Neural progenitor cell (in vitro differentiated cells): ENCODE measurements around the gene FFAR3. TPM values are rescaled to one million over a fixed set of nuclear protein-coding genes. Genes with fewer than 3 reads are reported as not detected.

Source experiments
- DNase-seq: peaks from one replicate; pipeline ENCODE4 v3.0.0-alpha.2; 2016; ENCODE audit warnings: low spot score
- H2AFZ ChIP-seq: fragments of 200-600 bp; sonication (generic); replicated peaks from 2 replicates; pipeline ENCODE4 v1.6.1; 2016; ENCODE audit warnings: antibody characterized with exemption
- H3F3A ChIP-seq: fragments of 200-600 bp; sonication (generic); 2 replicates; pipeline ENCODE4 v1.6.1; 2016; ENCODE audit warnings: antibody characterized with exemption, low read depth
- H3K27ac ChIP-seq: fragments of 200-600 bp; sonication (generic); 2 replicates; pipeline ENCODE4 v1.5.1; 2016; ENCODE audit warnings: mild to moderate bottlenecking
- H3K27me3 ChIP-seq: fragments of 200-600 bp; sonication (generic); 2 replicates; pipeline ENCODE4 v1.6.1; 2016; ENCODE audit warnings: mild to moderate bottlenecking, moderate library complexity
- H3K36me3 ChIP-seq: fragments of 200-600 bp; sonication (generic); 2 replicates; pipeline ENCODE4 v1.5.1; 2016
- H3K4me1 ChIP-seq: fragments of 200-600 bp; sonication (generic); 2 replicates; pipeline ENCODE4 v1.6.1; 2016; ENCODE audit warnings: mixed run types
- H3K4me2 ChIP-seq: fragments of 200-600 bp; sonication (generic); 2 replicates; pipeline ENCODE4 v1.6.1; 2016
- H3K4me3 ChIP-seq: fragments of 200-600 bp; sonication (generic); 2 replicates; pipeline ENCODE4 v1.5.1; 2016
- H3K79me2 ChIP-seq: fragments of 200-600 bp; sonication (generic); 2 replicates; pipeline ENCODE4 v1.6.1; 2016; ENCODE audit warnings: low read depth
- H3K9ac ChIP-seq: fragments of 200-600 bp; sonication (generic); 2 replicates; pipeline ENCODE4 v1.6.1; 2016
- H3K9me3 ChIP-seq: fragments of 200-600 bp; sonication (generic); 2 replicates; pipeline ENCODE4 v1.5.1; 2016; ENCODE audit warnings: low read depth
- H4K20me1 ChIP-seq: fragments of 200-600 bp; sonication (generic); 2 replicates; pipeline ENCODE4 v1.6.1; 2016; ENCODE audit warnings: low read depth
- H3K27ac Mint-ChIP-seq: 3 replicates; pipeline ENCODE4 v1.8.0; 2021; ENCODE audit warnings: mixed read lengths
- H3K27me3 Mint-ChIP-seq: 2 replicates; pipeline ENCODE4 v1.8.0; 2022; ENCODE audit warnings: low read depth, mild to moderate bottlenecking, inconsistent platforms, moderate library complexity, mixed read lengths; ENCODE audit not compliant: insufficient read depth
- H3K36me3 Mint-ChIP-seq: 3 replicates; pipeline ENCODE4 v1.8.0; 2021; ENCODE audit warnings: mixed read lengths
- H3K4me1 Mint-ChIP-seq: 3 replicates; pipeline ENCODE4 v1.8.0; 2021; ENCODE audit warnings: mixed read lengths
- H3K4me3 Mint-ChIP-seq: 3 replicates; pipeline ENCODE4 v1.8.0; 2021; ENCODE audit warnings: mild to moderate bottlenecking, moderate library complexity, mixed read lengths
- H3K9me3 Mint-ChIP-seq: 3 replicates; pipeline ENCODE4 v1.8.0; 2020; ENCODE audit warnings: mixed read lengths
- CTCF ChIP-seq: fragments of 200-600 bp; sonication (generic); IDR thresholded peaks from 2 replicates; pipeline ENCODE4 v1.5.1; 2017; ENCODE audit warnings: antibody characterized with exemption, mild to moderate bottlenecking
- EZH2 ChIP-seq: fragments of 200-600 bp; sonication (generic); IDR thresholded peaks from 2 replicates; pipeline ENCODE4 v1.6.1; 2017; ENCODE audit warnings: antibody characterized with exemption, mild to moderate bottlenecking, moderate library complexity
- EZH2phosphoT487 ChIP-seq: fragments of 200-600 bp; sonication (generic); IDR thresholded peaks from 2 replicates; pipeline ENCODE4 v1.6.1; 2017; ENCODE audit warnings: antibody characterized with exemption
- total RNA-seq: library from RNA; depleted of rRNA; stranded (reverse); fragments of >200 nt; gene quantifications from 2 replicates; pipeline ENCODE4 v1.2.3, GENCODE V29; 2015; ENCODE audit warnings: low replicate concordance

The FFAR3 gene
- total RNA-seq, 1 donor from 2014 or later, result not detected

- peaks cover 3% of the 10 kb centered on the region for H3K4me1 Mint-ChIP-seq
Observed at GRCh38 chr19:35315883-35316282, 42.4 kb upstream of the FFAR3 start.

GRCh38 chr19:35316560-35316959 is 41.7 kb upstream of the FFAR3 start:
- H3K9me3 Mint-ChIP-seq, result no peaks in the 10 kb centered on the region
- no peak for DNase-seq
- no peak overlapping the region for H3K27ac Mint-ChIP-seq
- no peaks in the 10 kb centered on the region for H3K27me3 ChIP-seq
- no peak overlapping the region for H3K9ac ChIP-seq
- H3K36me3 Mint-ChIP-seq, result no peaks in the 10 kb centered on the region
- H3K4me1 ChIP-seq, result no peaks in the 10 kb centered on the region
- no peaks in the 10 kb centered on the region for H3K79me2 ChIP-seq
- H3K4me3 ChIP-seq, result no peak overlapping the region
- H3K4me3 Mint-ChIP-seq, result no peak overlapping the region
- H3K9me3 ChIP-seq, result no peaks in the 10 kb centered on the region
- no peak overlapping the region for H3K27ac ChIP-seq
- no peaks in the 10 kb centered on the region for H3F3A ChIP-seq
- H4K20me1 ChIP-seq, result no peaks in the 10 kb centered on the region
- H3K4me1 Mint-ChIP-seq, result peaks cover 3% of the 10 kb centered on the region
- H3K27me3 Mint-ChIP-seq, result peaks cover 6% of the 10 kb centered on the region
- H3K4me2 ChIP-seq, result no peak overlapping the region
- H2AFZ ChIP-seq, result no peak overlapping the region
- H3K36me3 ChIP-seq, result no peaks in the 10 kb centered on the region
- TF ChIP-seq EZH2 (no peak), CTCF (no peak), EZH2phosphoT487 (no peak)

More at GRCh38 chr19:35315883-35316282, 42.4 kb upstream of the FFAR3 start:
- Histone ChIP-seq H4K20me1 (no peaks in the 10 kb centered on the region), H3K9me3 (no peaks in the 10 kb centered on the region), H3K4me2 (no peak overlapping the region), H2AFZ (no peak overlapping the region), H3K79me2 (no peaks in the 10 kb centered on the region), H3K9ac (no peak overlapping the region), H3K36me3 (no peaks in the 10 kb centered on the region), H3F3A (no peaks in the 10 kb centered on the region), H3K4me1 (no peaks in the 10 kb centered on the region), H3K27ac (no peak overlapping the region), H3K4me3 (no peak overlapping the region), H3K27me3 (no peaks in the 10 kb centered on the region)
- no peak for DNase-seq
- Mint-ChIP-seq H3K27me3 (peaks cover 6% of the 10 kb centered on the region), H3K4me3 (no peak overlapping the region), H3K27ac (no peak overlapping the region), H3K9me3 (no peaks in the 10 kb centered on the region), H3K36me3 (no peaks in the 10 kb centered on the region)
- no peak for TF ChIP-seq EZH2phosphoT487
- no peak for TF ChIP-seq EZH2
- no peak for TF ChIP-seq CTCF

- peaks cover 8% of the 10 kb centered on the region for H3K27me3 Mint-ChIP-seq
- no peaks in the 10 kb centered on the region for H4K20me1 ChIP-seq
- no peaks in the 10 kb centered on the region for H3K9me3 Mint-ChIP-seq
- no peaks in the 10 kb centered on the region for H3K36me3 ChIP-seq
- no peak overlapping the region for H3K4me3 Mint-ChIP-seq
- H2AFZ ChIP-seq, result no peak overlapping the region
- H3K4me1 Mint-ChIP-seq, result peaks cover 3% of the 10 kb centered on the region
- H3K79me2 ChIP-seq, result no peaks in the 10 kb centered on the region
- H3K4me1 ChIP-seq, result no peaks in the 10 kb centered on the region
- no peaks in the 10 kb centered on the region for H3K36me3 Mint-ChIP-seq
- no peak overlapping the region for H3K27ac ChIP-seq
- no peak overlapping the region for H3K9ac ChIP-seq
- TF ChIP-seq CTCF (no peak), EZH2phosphoT487 (no peak), EZH2 (no peak)
- H3K9me3 ChIP-seq, result no peaks in the 10 kb centered on the region
- H3K27ac Mint-ChIP-seq, result peak overlapping the region; percentile 63
- H3K4me3 ChIP-seq, result no peak overlapping the region
- H3F3A ChIP-seq, result no peaks in the 10 kb centered on the region
- no peak for DNase-seq
- H3K4me2 ChIP-seq, result no peak overlapping the region
- no peaks in the 10 kb centered on the region for H3K27me3 ChIP-seq
Observed at GRCh38 chr19:35317464-35318043, 40.7 kb upstream of the FFAR3 start.
